ENCODE data around the gene UBE2QL1. TPM values are rescaled to one million over a fixed set of nuclear protein-coding genes. Genes with fewer than 3 reads are reported as not detected.

The UBE2QL1 gene
- total RNA-seq, 1 experiment from 2014 or later: not detected

DNA sequence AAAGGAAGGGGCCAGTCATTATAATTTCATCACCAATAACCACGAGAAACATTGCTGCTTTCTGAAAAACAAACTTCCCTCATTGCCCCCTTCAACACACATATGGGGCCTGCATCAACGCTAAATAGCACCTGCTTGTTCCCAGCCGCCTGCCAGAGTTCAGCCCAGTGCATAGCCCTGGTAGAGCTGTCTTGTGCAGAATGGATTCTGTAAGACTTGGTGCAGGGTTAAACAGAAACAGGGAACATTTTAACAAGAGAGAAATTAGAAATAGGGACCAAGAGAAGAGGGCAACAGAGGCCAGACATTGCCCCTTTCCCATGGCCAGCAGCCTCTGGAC lies 56.7 kb downstream of the UBE2QL1 start:
- RAD21 ChIA-PET (ENCODE audit: low non-redundant PET in 1 of 2, low total read pairs in 2 of 2, uncharacterized antibody in 2 of 2, unreplicated experiment in 2 of 2): no interaction called here
- intact Hi-C loops (cut with micrococcal nuclease): no loop called here
- ATAC-seq (no peak), DNase-seq (ENCODE audit: low read depth, low spot score) (no peak)
- BruUV-seq (replicated peaks): no TSS peak
- Histone ChIP-seq H3K4me1 (ENCODE audit: control insufficient read depth in 1 of 2, insufficient read depth in 2 of 2, low read length in 2 of 2) (no peaks in the 10 kb centered on the region), H3K9me3 (ENCODE audit: control insufficient read depth in 1 of 2, insufficient read depth in 1 of 2, low read depth in 1 of 2, low read length in 2 of 2) (no peaks in the 10 kb centered on the region), H3K27ac (ENCODE audit: low read depth, low read length) (no peak overlapping the region), H2AFZ (ENCODE audit: low read depth, low read length, poor library complexity, severe bottlenecking) (no peak overlapping the region), H3K4me2 (ENCODE audit: low read length) (no peak overlapping the region), H3K27me3 (ENCODE audit: insufficient read depth, low read length) (peaks cover 16% of the 10 kb centered on the region; the same call in 1 of the 2 replicates), H3K9me2 (ENCODE audit: insufficient read depth) (no peaks in the 10 kb centered on the region), H3K4me3 (replicated peaks in 1 of 2; ENCODE audit: low read depth in 1 of 2, low read length in 2 of 2) (no peak overlapping the region), H3K36me3 (ENCODE audit: control insufficient read depth in 1 of 2, insufficient read depth in 2 of 2, low read length in 2 of 2) (no peaks in the 10 kb centered on the region), H3K79me2 (ENCODE audit: insufficient read depth, low read length) (no peaks in the 10 kb centered on the region), H4K20me1 (ENCODE audit: insufficient read depth) (no peaks in the 10 kb centered on the region), H3K9ac (ENCODE audit: low read length) (no peak overlapping the region)
- CTCF ChIA-PET: no interaction called here
- POLR2A ChIA-PET: no interaction called here
- TF ChIP-seq, protein P1, sequence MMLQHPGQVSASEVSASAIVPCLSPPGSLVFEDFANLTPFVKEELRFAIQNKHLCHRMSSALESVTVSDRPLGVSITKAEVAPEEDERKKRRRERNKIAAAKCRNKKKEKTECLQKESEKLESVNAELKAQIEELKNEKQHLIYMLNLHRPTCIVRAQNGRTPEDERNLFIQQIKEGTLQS (IDR thresholded peaks at IDR 0.05): no peak

DNA sequence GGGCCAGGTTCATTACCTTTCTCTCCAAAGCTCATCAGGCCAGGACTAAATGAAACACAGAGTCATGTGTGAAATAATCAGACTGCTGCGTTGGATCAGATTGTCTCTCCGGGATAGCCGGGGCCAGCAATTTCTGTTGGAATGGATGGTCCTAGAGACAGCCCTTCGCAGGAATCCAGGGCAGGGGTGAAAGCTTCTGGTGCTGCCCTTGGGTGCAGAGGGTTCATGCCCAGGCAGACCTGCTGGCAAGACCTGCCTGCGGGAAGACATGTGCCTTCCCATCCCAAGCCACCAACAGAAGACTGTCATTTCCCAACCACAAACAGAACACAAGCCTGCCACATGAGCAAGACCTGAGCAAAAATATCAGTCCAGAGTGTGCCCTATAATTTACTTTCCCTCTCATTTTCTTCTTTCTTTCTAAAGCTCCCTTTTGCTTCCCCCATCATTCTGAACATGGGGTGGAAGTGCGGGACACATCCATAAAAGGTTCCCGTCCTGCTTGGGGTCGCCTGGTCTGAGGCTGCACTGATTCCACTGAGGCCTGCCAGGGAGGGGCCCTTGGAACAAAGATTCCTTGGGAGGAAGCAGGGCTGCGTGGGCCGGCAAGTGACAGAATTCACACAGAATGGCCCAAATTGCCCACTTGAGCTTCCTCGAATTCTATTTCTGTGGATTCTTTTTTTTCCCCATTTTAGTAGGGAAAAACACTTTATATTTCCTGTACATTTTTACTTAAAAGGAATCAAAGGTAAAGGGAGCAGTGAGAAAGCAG lies 57.3 kb downstream of the UBE2QL1 start:
- Histone ChIP-seq H2AFZ (ENCODE audit: low read depth, low read length, poor library complexity, severe bottlenecking) (no peak overlapping the region), H3K4me3 (replicated peaks in 1 of 2; ENCODE audit: low read depth in 1 of 2, low read length in 2 of 2) (no peak overlapping the region), H3K36me3 (ENCODE audit: control insufficient read depth in 1 of 2, insufficient read depth in 2 of 2, low read length in 2 of 2) (no peaks in the 10 kb centered on the region), H3K4me1 (ENCODE audit: control insufficient read depth in 1 of 2, insufficient read depth in 2 of 2, low read length in 2 of 2) (no peaks in the 10 kb centered on the region), H3K27ac (ENCODE audit: low read depth, low read length) (no peak overlapping the region), H3K9me3 (ENCODE audit: control insufficient read depth in 1 of 2, insufficient read depth in 1 of 2, low read depth in 1 of 2, low read length in 2 of 2) (no peaks in the 10 kb centered on the region), H4K20me1 (ENCODE audit: insufficient read depth) (no peaks in the 10 kb centered on the region), H3K27me3 (ENCODE audit: insufficient read depth, low read length) (peaks cover 16% of the 10 kb centered on the region; the same call in 1 of the 2 replicates), H3K9ac (ENCODE audit: low read length) (no peak overlapping the region), H3K79me2 (ENCODE audit: insufficient read depth, low read length) (no peaks in the 10 kb centered on the region), H3K4me2 (ENCODE audit: low read length) (no peak overlapping the region), H3K9me2 (ENCODE audit: insufficient read depth) (no peaks in the 10 kb centered on the region)
- BruUV-seq (replicated peaks): no TSS peak
- ChIA-PET POLR2A (no interaction called here), RAD21 (ENCODE audit: low non-redundant PET in 1 of 2, low total read pairs in 2 of 2, uncharacterized antibody in 2 of 2, unreplicated experiment in 2 of 2) (no interaction called here), CTCF (no interaction called here)
- intact Hi-C loops (cut with micrococcal nuclease): no loop called here
- ATAC-seq: no peak
- TF ChIP-seq CBX3 (IDR thresholded peaks at IDR 0.05; ENCODE audit: low read depth) (no peak), EGR1 (IDR thresholded peaks at IDR 0.05; ENCODE audit: low read depth) (no peak), RAD21 (IDR thresholded peaks at IDR 0.05; ENCODE audit: low read depth) (no peak), POLR2A (IDR thresholded peaks at IDR 0.05; ENCODE audit: borderline replicate concordance, extremely low read depth, insufficient read depth, insufficient read length) (no peak), ELF1 (IDR thresholded peaks at IDR 0.05; ENCODE audit: borderline replicate concordance, low read depth) (no peak), SP1 (IDR thresholded peaks at IDR 0.05; ENCODE audit: low read depth) (no peak), POLR2AphosphoS5 (IDR thresholded peaks at IDR 0.05; ENCODE audit: low read depth, low read length) (no peak), ZNF274 (IDR thresholded peaks at IDR 0.05; ENCODE audit: low read depth, low read length) (no peak), EZH2 (IDR thresholded peaks at IDR 0.05) (no peak)
- TF ChIP-seq, protein P2, sequence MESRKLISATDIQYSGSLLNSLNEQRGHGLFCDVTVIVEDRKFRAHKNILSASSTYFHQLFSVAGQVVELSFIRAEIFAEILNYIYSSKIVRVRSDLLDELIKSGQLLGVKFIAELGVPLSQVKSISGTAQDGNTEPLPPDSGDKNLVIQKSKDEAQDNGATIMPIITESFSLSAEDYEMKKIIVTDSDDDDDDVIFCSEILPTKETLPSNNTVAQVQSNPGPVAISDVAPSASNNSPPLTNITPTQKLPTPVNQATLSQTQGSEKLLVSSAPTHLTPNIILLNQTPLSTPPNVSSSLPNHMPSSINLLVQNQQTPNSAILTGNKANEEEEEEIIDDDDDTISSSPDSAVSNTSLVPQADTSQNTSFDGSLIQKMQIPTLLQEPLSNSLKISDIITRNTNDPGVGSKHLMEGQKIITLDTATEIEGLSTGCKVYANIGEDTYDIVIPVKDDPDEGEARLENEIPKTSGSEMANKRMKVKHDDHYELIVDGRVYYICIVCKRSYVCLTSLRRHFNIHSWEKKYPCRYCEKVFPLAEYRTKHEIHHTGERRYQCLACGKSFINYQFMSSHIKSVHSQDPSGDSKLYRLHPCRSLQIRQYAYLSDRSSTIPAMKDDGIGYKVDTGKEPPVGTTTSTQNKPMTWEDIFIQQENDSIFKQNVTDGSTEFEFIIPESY (IDR thresholded peaks at IDR 0.05; ENCODE audit: extremely low read depth, insufficient replicate concordance, low read length): no peak
- TF ChIP-seq, protein P3, sequence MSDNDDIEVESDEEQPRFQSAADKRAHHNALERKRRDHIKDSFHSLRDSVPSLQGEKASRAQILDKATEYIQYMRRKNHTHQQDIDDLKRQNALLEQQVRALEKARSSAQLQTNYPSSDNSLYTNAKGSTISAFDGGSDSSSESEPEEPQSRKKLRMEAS (IDR thresholded peaks at IDR 0.05): no peak
- DNase-seq (ENCODE audit: low read depth, low spot score): no peak

Measured in HCT116 (cell line).